Measurements from ENCODE around the gene RFNG. TPM values are rescaled to one million over a fixed set of nuclear protein-coding genes. Genes with fewer than 3 reads are reported as not detected.
A peak's percentile ranks its signal among the peaks of the same experiment; 100 is the strongest.

Gene RFNG
- total and polyA plus RNA-seq, 2 of the 13 experiments (the other 11 are each of a cell fraction or from before 2014, with no cell fraction given), result 61.4 to 64.0 TPM

DNA sequence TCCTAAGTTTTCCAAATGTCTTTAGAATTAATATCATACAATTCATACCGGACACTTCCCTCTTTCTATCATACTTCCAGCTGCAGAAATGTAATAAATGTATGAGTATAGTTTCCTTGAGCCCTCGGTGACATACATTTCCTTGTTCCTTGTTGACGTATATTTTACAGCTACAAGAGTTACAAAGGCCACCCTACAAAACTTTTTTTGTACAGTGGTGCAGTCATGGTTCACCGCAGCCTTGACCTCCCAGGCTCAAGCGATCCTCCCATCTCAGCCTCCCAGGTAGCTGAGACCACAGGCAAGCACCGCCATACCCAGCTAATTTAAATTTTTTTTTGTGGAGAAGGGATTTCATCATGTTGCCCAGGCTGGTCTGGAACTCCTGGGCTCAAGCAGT, 21.2 kb upstream of the RFNG start:
- ChIA-PET POLR2A (interaction anchor here (1.4 kb wide), 1 partner anchor 35 kb away, joined by 3 read pairs; the partner anchor contains the start of gene DCXR), CTCF (ENCODE audit: low intra/inter-chr PET ratio, low total read pairs) (no interaction called here)
- FAIRE-seq (no peak), DNase-seq (ENCODE audit: low spot score) (no peak), ATAC-seq (peak; percentile 1; the same call in 2 of the 3 replicates)
- H3K79me2 ChIP-seq (ENCODE audit: insufficient read depth, low read length), result no peaks in the 10 kb centered on the region
- TF ChIP-seq, protein P1, sequence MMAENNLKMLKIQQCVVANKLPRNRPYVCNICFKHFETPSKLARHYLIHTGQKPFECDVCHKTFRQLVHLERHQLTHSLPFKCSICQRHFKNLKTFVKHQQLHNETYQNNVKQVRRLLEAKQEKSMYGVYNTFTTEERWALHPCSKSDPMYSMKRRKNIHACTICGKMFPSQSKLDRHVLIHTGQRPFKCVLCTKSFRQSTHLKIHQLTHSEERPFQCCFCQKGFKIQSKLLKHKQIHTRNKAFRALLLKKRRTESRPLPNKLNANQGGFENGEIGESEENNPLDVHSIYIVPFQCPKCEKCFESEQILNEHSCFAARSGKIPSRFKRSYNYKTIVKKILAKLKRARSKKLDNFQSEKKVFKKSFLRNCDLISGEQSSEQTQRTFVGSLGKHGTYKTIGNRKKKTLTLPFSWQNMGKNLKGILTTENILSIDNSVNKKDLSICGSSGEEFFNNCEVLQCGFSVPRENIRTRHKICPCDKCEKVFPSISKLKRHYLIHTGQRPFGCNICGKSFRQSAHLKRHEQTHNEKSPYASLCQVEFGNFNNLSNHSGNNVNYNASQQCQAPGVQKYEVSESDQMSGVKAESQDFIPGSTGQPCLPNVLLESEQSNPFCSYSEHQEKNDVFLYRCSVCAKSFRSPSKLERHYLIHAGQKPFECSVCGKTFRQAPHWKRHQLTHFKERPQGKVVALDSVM (CRISPR knock-in tag; IDR thresholded peaks at IDR 0.05), result peak; percentile 88
- TF ChIP-seq CHCHD3 (CRISPR knock-in tag; IDR thresholded peaks at IDR 0.05) (0 out of 2 replicates have a peak, but pooled peaks have one; percentile 28), MYPOP (CRISPR knock-in tag; IDR thresholded peaks at IDR 0.05) (no peak)
- no peak overlapping the region for H3K9ac ChIP-seq (ENCODE audit: insufficient read depth, low read depth, low read length)
- peaks cover 4% of the 10 kb centered on the region; the same call in 1 of the 2 replicates for H4K20me1 ChIP-seq (ENCODE audit: insufficient read depth, low read length)
- intact Hi-C loops (cut with micrococcal nuclease; ENCODE audit: unreplicated experiment) (no loop called here), in situ Hi-C loops (cut with HindIII; ENCODE audit: extremely low pct_ligation_motif_present, low pct_unique_long_range_greater_than_20kb) (no loop called here)
- H3K27ac ChIP-seq (ENCODE audit: extremely low read length, insufficient read depth, low read length), result no peak overlapping the region
- H3K4me1 ChIP-seq (ENCODE audit: insufficient read depth, low read length), result peaks cover 12% of the 10 kb centered on the region
- H2AFZ ChIP-seq (ENCODE audit: low read length), result no peak overlapping the region
- H3K9me3 ChIP-seq (ENCODE audit: low read length), result no peaks in the 10 kb centered on the region
- no TSS peak for BruUV-seq (replicated peaks)
- no peak overlapping the region for H3K4me3 ChIP-seq (replicated peaks in 1 of 3; ENCODE audit: insufficient read depth in 1 of 3, low read depth in 2 of 3, low read length in 3 of 3)
- 48% methylated on average over 6 of the region's 6 CpGs for WGBS (ENCODE audit: low lambda C conversion rate)
- peaks cover 0 to 5% of the 10 kb centered on the region in 2 experiments; a peak in 2 of 5 replicates for H3K27me3 ChIP-seq (ENCODE audit: control insufficient read depth in 1 of 2, insufficient read depth in 2 of 2, low read length in 2 of 2)
- no peak overlapping the region for H3K4me2 ChIP-seq (ENCODE audit: low read depth, low read length)
- H3K36me3 ChIP-seq (replicated peaks in 1 of 2; ENCODE audit: control insufficient read depth in 1 of 2, insufficient read depth in 2 of 2, low read length in 2 of 2), result peaks cover 0 to under 1% of the 10 kb centered on the region in 2 experiments; a peak in 1 of 5 replicates

GRCh38 chr17:82070611-82071010, 19.0 kb upstream of the RFNG start:
- DNase-seq (ENCODE audit: low spot score) (no peak), FAIRE-seq (no peak), ATAC-seq (no peak)
- ChIA-PET CTCF (ENCODE audit: low intra/inter-chr PET ratio, low total read pairs) (no interaction called here), POLR2A (interaction anchor here (1.4 kb wide), 1 partner anchor 28 kb away, joined by 4 read pairs; no protein-coding TSS in a partner anchor)
- Histone ChIP-seq H3K27ac (ENCODE audit: extremely low read length, insufficient read depth, low read length) (no peak overlapping the region), H3K36me3 (replicated peaks in 1 of 2; ENCODE audit: control insufficient read depth in 1 of 2, insufficient read depth in 2 of 2, low read length in 2 of 2) (no peaks in the 10 kb centered on the region), H3K27me3 (ENCODE audit: control insufficient read depth in 1 of 2, insufficient read depth in 2 of 2, low read length in 2 of 2) (peaks cover 0 to 5% of the 10 kb centered on the region in 2 experiments; a peak in 2 of 5 replicates), H3K4me3 (replicated peaks in 1 of 3; ENCODE audit: insufficient read depth in 1 of 3, low read depth in 2 of 3, low read length in 3 of 3) (no peak overlapping the region), H4K20me1 (ENCODE audit: insufficient read depth, low read length) (no peaks in the 10 kb centered on the region), H3K4me1 (ENCODE audit: insufficient read depth, low read length) (peaks cover 14% of the 10 kb centered on the region), H2AFZ (ENCODE audit: low read length) (no peak overlapping the region), H3K4me2 (ENCODE audit: low read depth, low read length) (no peak overlapping the region), H3K9me3 (ENCODE audit: low read length) (no peaks in the 10 kb centered on the region), H3K9ac (ENCODE audit: insufficient read depth, low read depth, low read length) (no peak overlapping the region), H3K79me2 (ENCODE audit: insufficient read depth, low read length) (no peaks in the 10 kb centered on the region)
- intact Hi-C loops (cut with micrococcal nuclease; ENCODE audit: unreplicated experiment) (no loop called here), in situ Hi-C loops (cut with HindIII; ENCODE audit: extremely low pct_ligation_motif_present, low pct_unique_long_range_greater_than_20kb) (no loop called here)
- BruUV-seq (replicated peaks), result no TSS peak
- TF ChIP-seq, protein P2, sequence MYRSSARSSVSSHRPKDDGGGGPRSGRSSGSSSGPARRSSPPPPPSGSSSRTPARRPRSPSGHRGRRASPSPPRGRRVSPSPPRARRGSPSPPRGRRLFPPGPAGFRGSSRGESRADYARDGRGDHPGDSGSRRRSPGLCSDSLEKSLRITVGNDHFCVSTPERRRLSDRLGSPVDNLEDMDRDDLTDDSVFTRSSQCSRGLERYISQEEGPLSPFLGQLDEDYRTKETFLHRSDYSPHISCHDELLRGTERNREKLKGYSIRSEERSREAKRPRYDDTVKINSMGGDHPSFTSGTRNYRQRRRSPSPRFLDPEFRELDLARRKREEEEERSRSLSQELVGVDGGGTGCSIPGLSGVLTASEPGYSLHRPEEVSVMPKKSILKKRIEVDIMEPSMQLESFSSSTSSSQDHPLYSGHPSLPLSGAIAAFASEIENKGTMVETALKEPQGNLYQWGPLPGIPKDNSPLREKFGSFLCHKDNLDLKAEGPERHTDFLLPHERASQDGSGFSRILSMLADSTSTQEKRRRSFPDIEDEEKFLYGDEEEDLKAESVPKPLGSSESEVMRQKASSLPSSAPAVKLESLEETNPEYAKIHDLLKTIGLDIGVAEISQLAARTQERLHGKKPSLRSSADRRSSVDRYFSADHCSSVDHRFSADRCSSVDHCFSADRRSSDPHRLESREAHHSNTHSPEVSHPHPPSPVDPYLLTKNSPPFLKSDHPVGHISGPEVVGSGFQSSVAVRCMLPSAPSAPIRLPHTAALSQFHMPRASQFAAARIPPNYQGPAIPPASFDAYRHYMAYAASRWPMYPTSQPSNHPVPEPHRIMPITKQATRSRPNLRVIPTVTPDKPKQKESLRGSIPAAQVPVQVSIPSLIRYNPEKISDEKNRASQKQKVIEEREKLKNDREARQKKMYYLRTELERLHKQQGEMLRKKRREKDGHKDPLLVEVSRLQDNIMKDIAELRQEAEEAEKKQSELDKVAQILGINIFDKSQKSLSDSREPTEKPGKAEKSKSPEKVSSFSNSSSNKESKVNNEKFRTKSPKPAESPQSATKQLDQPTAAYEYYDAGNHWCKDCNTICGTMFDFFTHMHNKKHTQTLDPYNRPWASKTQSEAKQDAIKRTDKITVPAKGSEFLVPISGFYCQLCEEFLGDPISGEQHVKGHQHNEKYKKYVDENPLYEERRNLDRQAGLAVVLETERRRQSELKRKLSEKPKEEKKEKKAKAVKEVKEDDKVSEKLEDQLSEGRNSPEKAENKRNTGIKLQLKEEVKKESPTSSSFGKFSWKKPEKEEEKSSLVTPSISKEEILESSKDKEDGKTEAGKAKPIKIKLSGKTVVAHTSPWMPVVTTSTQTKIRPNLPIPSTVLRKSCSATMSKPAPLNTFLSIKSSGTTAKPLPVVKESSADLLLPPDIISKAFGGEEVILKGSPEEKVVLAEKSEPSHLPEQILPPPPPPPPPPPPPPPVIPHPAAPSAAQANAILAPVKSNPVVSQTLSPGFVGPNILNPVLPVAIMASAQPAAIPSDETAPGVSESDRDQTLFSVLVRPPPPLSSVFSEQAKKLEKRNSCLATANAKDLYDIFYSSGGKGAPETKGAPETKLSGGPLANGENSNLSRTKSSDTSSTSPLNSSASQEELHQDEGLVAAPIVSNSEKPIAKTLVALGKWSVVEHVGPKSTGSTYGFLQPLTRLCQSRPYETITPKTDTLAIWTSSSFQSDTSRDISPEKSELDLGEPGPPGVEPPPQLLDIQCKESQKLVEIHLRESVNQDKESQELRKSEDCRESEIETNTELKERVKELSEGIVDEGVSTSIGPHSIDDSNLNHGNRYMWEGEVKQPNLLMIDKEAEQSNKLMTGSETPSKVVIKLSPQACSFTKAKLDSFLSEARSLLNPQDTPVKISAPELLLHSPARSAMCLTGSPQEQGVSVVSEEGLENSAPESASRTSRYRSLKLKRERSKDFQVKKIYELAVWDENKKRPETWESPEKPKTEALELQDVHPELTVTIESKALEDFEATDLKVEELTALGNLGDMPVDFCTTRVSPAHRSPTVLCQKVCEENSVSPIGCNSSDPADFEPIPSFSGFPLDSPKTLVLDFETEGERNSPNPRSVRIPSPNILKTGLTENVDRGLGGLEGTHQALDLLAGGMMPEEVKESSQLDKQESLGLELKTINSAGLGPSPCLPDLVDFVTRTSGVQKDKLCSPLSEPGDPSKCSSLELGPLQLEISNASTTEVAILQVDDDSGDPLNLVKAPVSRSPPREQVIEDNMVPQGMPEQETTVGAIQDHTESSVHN (CRISPR knock-in tag; IDR thresholded peaks at IDR 0.05), result no peak
- TF ChIP-seq ZNF772 (CRISPR knock-in tag; IDR thresholded peaks at IDR 0.05) (no peak), HOXA5 (CRISPR knock-in tag; IDR thresholded peaks at IDR 0.05) (no peak)
